GM10248 (cell line): ENCODE data around the gene ZNF646.

Experiments used
- CTCF ChIA-PET: fragments of 300-600 bp; sonication (Branson Sonifier 250); formaldehyde crosslinking; extraction: SDS; loops from one replicate; lab custom pipeline; 2021; ENCODE audit warnings: antibody characterized with exemption; lab: Yijun Ruan, JAX
- POLR2A ChIA-PET: fragments of 350-650 bp; sonication (Branson Sonifier 250); formaldehyde crosslinking; extraction: SDS; loops from one replicate; lab custom pipeline; 2020; ENCODE audit warnings: antibody characterized with exemption; lab: Yijun Ruan, JAX
- DNase-seq: peaks from one replicate; pipeline ENCODE4 v3.0.0; 2012; ENCODE audit errors: extremely low spot score
- TF ChIP-seq, protein P1 (sequence below): IDR thresholded peaks from 2 replicates; pipeline ENCODE4 v1.5.1; 2012; ENCODE audit warnings: mild to moderate bottlenecking, low read depth; ENCODE audit errors: extremely low read depth, missing control alignments, control extremely low read depth

ZNF646 gene

DNA sequence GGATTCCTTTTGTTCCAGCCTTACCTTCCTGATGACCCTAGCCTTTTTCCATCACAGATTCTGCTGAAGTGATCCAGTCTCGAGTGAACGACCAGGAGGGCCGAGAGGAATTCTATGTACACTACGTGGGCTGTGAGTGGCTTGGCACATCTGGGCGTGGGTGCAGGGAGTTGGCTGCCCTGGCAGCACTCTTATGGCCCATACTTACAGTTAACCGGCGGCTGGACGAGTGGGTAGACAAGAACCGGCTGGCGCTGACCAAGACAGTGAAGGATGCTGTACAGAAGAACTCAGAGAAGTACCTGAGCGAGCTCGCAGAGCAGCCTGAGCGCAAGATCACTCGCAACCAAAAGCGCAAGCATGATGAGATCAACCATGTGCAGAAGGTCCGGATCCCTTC is 45.9 kb downstream of the ZNF646 start:
- POLR2A ChIA-PET = no interaction called here
- no peak for DNase-seq
- CTCF ChIA-PET = interaction anchor here (1.8 to 3.0 kb wide), 3 partner anchors 9 to 22 kb away, joined by 5 to 16 read pairs (median 14); no protein-coding TSS in a partner anchor

DNA sequence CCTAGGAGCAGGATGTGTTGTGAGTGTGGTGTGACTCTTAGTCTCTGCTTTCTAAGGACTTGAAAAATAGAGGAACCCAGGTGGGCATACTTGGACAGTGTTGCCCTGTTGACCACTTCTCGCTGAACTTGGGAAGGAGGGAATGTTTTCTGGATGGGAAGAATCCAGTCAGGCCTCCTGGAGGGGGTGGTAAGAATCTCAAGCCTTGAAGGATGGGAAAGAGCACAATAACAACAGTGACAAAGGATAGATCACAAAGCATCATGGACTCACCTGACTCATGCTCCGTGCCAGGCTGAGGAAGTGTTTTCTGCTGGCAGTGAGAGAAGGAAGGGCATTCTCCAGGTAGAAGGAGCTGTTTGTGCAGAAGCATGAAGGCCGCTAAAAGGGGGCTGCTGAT is 51.6 kb downstream of the ZNF646 start:
- no peak for DNase-seq
- ChIA-PET CTCF (interaction anchor here (8.5 kb wide), 1 partner anchor 15 kb away, joined by 68 read pairs; no protein-coding TSS in a partner anchor), POLR2A (no interaction called here)
- TF ChIP-seq, protein P1, sequence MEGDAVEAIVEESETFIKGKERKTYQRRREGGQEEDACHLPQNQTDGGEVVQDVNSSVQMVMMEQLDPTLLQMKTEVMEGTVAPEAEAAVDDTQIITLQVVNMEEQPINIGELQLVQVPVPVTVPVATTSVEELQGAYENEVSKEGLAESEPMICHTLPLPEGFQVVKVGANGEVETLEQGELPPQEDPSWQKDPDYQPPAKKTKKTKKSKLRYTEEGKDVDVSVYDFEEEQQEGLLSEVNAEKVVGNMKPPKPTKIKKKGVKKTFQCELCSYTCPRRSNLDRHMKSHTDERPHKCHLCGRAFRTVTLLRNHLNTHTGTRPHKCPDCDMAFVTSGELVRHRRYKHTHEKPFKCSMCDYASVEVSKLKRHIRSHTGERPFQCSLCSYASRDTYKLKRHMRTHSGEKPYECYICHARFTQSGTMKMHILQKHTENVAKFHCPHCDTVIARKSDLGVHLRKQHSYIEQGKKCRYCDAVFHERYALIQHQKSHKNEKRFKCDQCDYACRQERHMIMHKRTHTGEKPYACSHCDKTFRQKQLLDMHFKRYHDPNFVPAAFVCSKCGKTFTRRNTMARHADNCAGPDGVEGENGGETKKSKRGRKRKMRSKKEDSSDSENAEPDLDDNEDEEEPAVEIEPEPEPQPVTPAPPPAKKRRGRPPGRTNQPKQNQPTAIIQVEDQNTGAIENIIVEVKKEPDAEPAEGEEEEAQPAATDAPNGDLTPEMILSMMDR = no peak

More for the DNA sequence above, 45.9 kb downstream of the ZNF646 start:
- TF ChIP-seq, protein P1 = no peak

DNA sequence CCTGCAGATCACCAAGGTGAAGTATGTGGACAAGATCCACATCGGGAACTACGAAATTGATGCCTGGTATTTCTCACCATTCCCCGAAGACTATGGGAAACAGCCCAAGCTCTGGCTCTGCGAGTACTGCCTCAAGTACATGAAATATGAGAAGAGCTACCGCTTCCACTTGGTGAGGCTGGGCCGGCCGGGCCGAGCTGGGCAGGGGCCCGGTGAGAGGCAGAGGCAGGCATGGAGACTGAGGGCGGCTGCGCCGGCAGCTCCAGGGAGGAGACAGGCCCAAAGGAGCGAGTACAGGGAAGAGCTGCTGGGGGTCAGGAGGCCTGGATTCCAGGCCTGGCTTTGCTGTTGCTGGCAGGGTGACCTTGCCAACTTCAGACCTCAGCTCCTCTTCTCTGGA is 53.0 kb downstream of the ZNF646 start:
- POLR2A ChIA-PET = no interaction called here
- TF ChIP-seq, protein P1 = no peak
- no peak for DNase-seq
- CTCF ChIA-PET = interaction anchor here (0.7 to 8.5 kb wide), 2 partner anchors 14 to 331 kb away, joined by 3 to 68 read pairs; no protein-coding TSS in a partner anchor

DNA sequence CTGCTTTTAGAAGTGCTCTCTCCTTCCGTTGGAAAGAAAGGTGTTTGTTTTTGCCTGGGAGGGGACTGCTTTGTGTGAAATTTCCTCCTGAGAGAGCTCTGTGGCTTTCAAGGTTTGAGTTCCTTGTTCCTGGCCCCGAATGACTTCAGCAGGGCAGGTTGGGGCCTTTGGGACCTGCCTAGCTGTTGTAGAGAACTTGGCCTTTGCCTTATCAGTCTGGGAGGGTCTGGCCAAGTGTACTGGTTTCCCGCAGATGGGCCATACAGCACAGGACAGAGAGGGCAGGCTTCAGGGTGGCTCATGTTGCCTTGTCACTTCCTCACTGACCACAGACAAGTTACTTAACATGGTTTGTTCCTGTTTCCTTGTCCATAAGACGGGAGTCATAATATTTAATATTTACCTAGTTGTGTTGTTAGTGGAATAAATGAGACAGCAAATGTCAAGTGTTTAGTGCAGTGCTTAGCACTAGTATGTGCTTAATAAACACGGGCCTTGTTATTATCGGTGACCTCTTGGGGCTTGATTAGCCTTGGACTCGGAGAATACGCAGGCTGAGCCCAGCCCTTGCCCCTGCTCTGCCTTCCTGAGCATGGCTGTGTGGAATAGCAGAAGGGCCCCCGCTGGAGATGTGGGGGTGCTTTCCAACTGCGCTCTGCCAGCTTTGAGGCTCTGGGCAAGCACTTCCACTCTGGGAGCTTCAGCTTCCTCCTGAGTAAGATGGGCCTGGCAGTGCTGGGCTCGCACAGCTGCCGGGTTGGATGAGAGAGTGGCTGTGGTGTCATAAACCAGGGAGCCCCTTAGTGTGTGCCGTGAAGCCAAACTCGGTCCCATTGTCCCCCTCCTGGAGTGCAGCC is 54.7 kb downstream of the ZNF646 start:
- no peak for DNase-seq
- ChIA-PET POLR2A (interaction anchor here (1.9 kb wide), 1 partner anchor 11 kb away, joined by 8 read pairs; the partner anchor contains the start of gene KAT8), CTCF (interaction anchor here (1.0 to 8.5 kb wide), 4 partner anchors 9 to 28 kb away, joined by 3 to 68 read pairs (median 8); partner anchors contain the start of gene KAT8)

DNA sequence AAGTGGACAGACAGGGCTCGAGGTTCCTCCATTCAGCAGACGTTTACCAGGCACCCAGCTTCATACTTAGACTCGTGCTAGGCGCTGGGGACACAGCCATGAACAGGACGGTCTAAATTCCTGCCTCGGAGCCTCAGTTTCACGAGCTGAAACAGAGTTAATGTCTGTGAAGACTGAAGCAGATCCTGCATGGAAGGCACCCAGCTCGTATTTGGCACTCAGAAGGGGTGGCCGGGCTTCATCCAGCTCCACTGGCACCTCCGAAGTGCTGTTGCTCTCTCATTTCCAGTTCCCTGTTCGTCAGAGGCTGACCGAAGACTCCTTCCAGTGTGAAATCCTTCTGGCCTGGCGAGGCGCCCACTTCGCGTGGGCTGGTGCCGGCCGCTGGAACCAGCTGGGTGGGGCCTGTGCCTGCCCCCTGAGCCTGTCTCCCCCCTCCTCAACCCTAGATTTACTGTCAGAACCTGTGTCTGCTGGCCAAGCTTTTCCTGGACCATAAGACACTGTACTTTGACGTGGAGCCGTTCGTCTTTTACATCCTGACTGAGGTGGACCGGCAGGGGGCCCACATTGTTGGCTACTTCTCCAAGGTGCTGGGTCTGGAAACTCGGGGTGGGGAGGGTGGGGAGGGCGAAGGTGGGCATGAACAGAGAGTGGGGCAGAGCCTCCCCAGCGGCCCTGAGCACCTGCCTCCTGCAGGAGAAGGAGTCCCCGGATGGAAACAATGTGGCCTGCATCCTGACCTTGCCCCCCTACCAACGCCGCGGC is 55.5 kb downstream of the ZNF646 start:
- TF ChIP-seq, protein P1 = no peak
- CTCF ChIA-PET = interaction anchor here (1.0 to 8.5 kb wide), 4 partner anchors 10 to 27 kb away, joined by 3 to 68 read pairs (median 8); partner anchors contain the start of gene KAT8

More for the DNA sequence above, 54.7 kb downstream of the ZNF646 start:
- TF ChIP-seq, protein P1 = no peak

DNA sequence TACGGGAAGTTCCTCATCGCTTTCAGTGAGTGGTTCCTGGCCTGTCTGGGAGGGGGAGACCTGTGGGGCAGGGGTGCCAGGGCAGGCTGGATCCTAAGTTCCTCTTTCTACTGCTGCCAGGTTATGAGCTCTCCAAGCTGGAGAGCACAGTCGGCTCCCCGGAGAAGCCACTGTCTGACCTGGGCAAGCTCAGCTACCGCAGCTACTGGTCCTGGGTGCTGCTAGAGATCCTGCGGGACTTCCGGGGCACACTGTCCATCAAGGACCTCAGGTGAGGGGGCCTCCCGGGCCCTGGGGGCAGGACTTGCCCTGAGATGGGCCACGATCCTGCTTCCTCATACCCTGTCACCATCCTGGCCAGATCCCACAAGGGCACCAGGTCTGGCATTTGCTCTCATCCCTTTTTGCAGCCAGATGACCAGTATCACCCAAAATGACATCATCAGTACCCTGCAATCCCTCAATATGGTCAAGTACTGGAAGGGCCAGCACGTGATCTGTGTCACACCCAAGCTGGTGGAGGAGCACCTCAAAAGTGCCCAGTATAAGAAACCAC is 56.2 kb downstream of the ZNF646 start:
- ChIA-PET CTCF (interaction anchor here (1.6 to 8.5 kb wide), 3 partner anchors 10 to 13 kb away, joined by 4 to 68 read pairs (median 14); partner anchors contain the start of gene KAT8), POLR2A (interaction anchor here (1.3 to 1.9 kb wide), 2 partner anchors 12 to 13 kb away, joined by 3 to 8 read pairs; partner anchors contain the start of gene KAT8)

More for the DNA sequence above, 55.5 kb downstream of the ZNF646 start:
- no peak for DNase-seq
- POLR2A ChIA-PET = interaction anchor here (1.9 kb wide), 1 partner anchor 12 kb away, joined by 8 read pairs; the partner anchor contains the start of gene KAT8

More for the DNA sequence above, 56.2 kb downstream of the ZNF646 start:
- no peak for DNase-seq
- TF ChIP-seq, protein P1 = no peak
